ENCODE measurements around the gene APBA2.

The APBA2 gene

GRCh38 chr15:28969511-28970085, 83.8 kb downstream of the APBA2 start:
- H3K27ac ChIP-seq (ENCODE audit: poor library complexity, severe bottlenecking) = no peak overlapping the region
- H3K4me3 ChIP-seq (ENCODE audit: severe bottlenecking) = no peak overlapping the region
- no peaks in the 10 kb centered on the region for H3K4me1 ChIP-seq (ENCODE audit: insufficient read depth, poor library complexity, severe bottlenecking)
- ATAC-seq (ENCODE audit: low read depth) = no peak
- no peaks in the 10 kb centered on the region for H3K27me3 ChIP-seq (ENCODE audit: insufficient read depth, poor library complexity, severe bottlenecking)
- H3K36me3 ChIP-seq (ENCODE audit: low read depth) = no peaks in the 10 kb centered on the region
- TF ChIP-seq CTCF (IDR thresholded peaks at IDR 0.05; ENCODE audit: poor library complexity, severe bottlenecking) = no peak
- H3K9me3 ChIP-seq (ENCODE audit: severe bottlenecking) = no peaks in the 10 kb centered on the region
- DNase-seq (ENCODE audit: low spot score) = no peak

- Histone ChIP-seq H3K4me1 (ENCODE audit: insufficient read depth, poor library complexity, severe bottlenecking) (peaks cover 8% of the 10 kb centered on the region), H3K27me3 (ENCODE audit: insufficient read depth, poor library complexity, severe bottlenecking) (no peaks in the 10 kb centered on the region), H3K4me3 (ENCODE audit: severe bottlenecking) (no peak overlapping the region), H3K27ac (ENCODE audit: poor library complexity, severe bottlenecking) (no peak overlapping the region), H3K9me3 (ENCODE audit: severe bottlenecking) (no peaks in the 10 kb centered on the region), H3K36me3 (ENCODE audit: low read depth) (no peaks in the 10 kb centered on the region)
- ATAC-seq (ENCODE audit: low read depth) = no peak
- no peak for DNase-seq (ENCODE audit: low spot score)
- no peak for TF ChIP-seq CTCF (IDR thresholded peaks at IDR 0.05; ENCODE audit: poor library complexity, severe bottlenecking)
Measured at GRCh38 chr15:28974142-28974541, 88.4 kb downstream of the APBA2 start.

GRCh38 chr15:28975766-28976179, 90.0 kb downstream of the APBA2 start:
- ATAC-seq (ENCODE audit: low read depth) = peak; percentile 57; the same call in 2 of the 3 replicates
- H3K27ac ChIP-seq (ENCODE audit: poor library complexity, severe bottlenecking) = no peak overlapping the region

GRCh38 chr15:28977377-28978010, 91.7 kb downstream of the APBA2 start:
- no peak overlapping the region for H3K4me3 ChIP-seq (ENCODE audit: severe bottlenecking)
- H3K4me1 ChIP-seq (ENCODE audit: insufficient read depth, poor library complexity, severe bottlenecking) = peaks cover 8% of the 10 kb centered on the region
- no peaks in the 10 kb centered on the region for H3K36me3 ChIP-seq (ENCODE audit: low read depth)
- H3K27ac ChIP-seq (ENCODE audit: poor library complexity, severe bottlenecking) = peak overlapping the region; percentile 35
- H3K9me3 ChIP-seq (ENCODE audit: severe bottlenecking) = no peaks in the 10 kb centered on the region
- ATAC-seq (ENCODE audit: low read depth) = peak; percentile 99
- no peaks in the 10 kb centered on the region for H3K27me3 ChIP-seq (ENCODE audit: insufficient read depth, poor library complexity, severe bottlenecking)
- TF ChIP-seq CTCF (IDR thresholded peaks at IDR 0.05; ENCODE audit: poor library complexity, severe bottlenecking) = no peak
- peak; percentile 95 for DNase-seq (ENCODE audit: low spot score)

More at GRCh38 chr15:28975766-28976179, 90.0 kb downstream of the APBA2 start:
- TF ChIP-seq CTCF (IDR thresholded peaks at IDR 0.05; ENCODE audit: poor library complexity, severe bottlenecking) = peak; percentile 91
- Histone ChIP-seq H3K36me3 (ENCODE audit: low read depth) (no peaks in the 10 kb centered on the region), H3K9me3 (ENCODE audit: severe bottlenecking) (no peaks in the 10 kb centered on the region), H3K4me3 (ENCODE audit: severe bottlenecking) (no peak overlapping the region), H3K4me1 (ENCODE audit: insufficient read depth, poor library complexity, severe bottlenecking) (peaks cover 8% of the 10 kb centered on the region), H3K27me3 (ENCODE audit: insufficient read depth, poor library complexity, severe bottlenecking) (no peaks in the 10 kb centered on the region)
- DNase-seq (ENCODE audit: low spot score) = no peak

- no peak for DNase-seq (ENCODE audit: low spot score)
- no peaks in the 10 kb centered on the region for H3K27me3 ChIP-seq (ENCODE audit: insufficient read depth, poor library complexity, severe bottlenecking)
- H3K4me1 ChIP-seq (ENCODE audit: insufficient read depth, poor library complexity, severe bottlenecking) = peaks cover 8% of the 10 kb centered on the region
- no peaks in the 10 kb centered on the region for H3K36me3 ChIP-seq (ENCODE audit: low read depth)
- no peak overlapping the region for H3K27ac ChIP-seq (ENCODE audit: poor library complexity, severe bottlenecking)
- no peak for ATAC-seq (ENCODE audit: low read depth)
- no peak for TF ChIP-seq CTCF (IDR thresholded peaks at IDR 0.05; ENCODE audit: poor library complexity, severe bottlenecking)
- H3K4me3 ChIP-seq (ENCODE audit: severe bottlenecking) = no peak overlapping the region
- H3K9me3 ChIP-seq (ENCODE audit: severe bottlenecking) = no peaks in the 10 kb centered on the region
Measured at GRCh38 chr15:28978011-28978378, 92.2 kb downstream of the APBA2 start.
